B cell (primary cell): ENCODE data around the gene RAB43. TPM values are rescaled to one million over a fixed set of nuclear protein-coding genes. Genes with fewer than 3 reads are reported as not detected.
A peak's percentile ranks its signal among the peaks of the same experiment; 100 is the strongest.

Experiments
- ATAC-seq: fragments of 200-7000 bp; cut with Tn5 transposase; one replicate; pipeline ENCODE4 v1.10.0; 2021; ENCODE audit warnings: low read depth, mild to moderate bottlenecking, moderate number of reproducible peaks, moderate library complexity
- CTCF ChIA-PET: fragments of 350-600 bp; sonication (Branson Sonifier 250); formaldehyde crosslinking; loops from one replicate; lab custom pipeline; 2021; ENCODE audit warnings: antibody characterized with exemption, inconsistent platforms; lab: Charles Lee
- POLR2A ChIA-PET: fragments of 350-600 bp; sonication (Branson Sonifier 250); formaldehyde crosslinking; loops from one replicate; lab custom pipeline; 2021; ENCODE audit warnings: antibody characterized with exemption; lab: Charles Lee
- DNase-seq: peaks from one replicate; pipeline ENCODE4 v3.0.0; 2013
- H2AFZ ChIP-seq: 2 replicates; pipeline ENCODE4 v1.6.1; 2012; ENCODE audit warnings: mild to moderate bottlenecking, low read depth, low read length; ENCODE audit not compliant: insufficient read depth, poor library complexity, severe bottlenecking
- H3K27ac ChIP-seq, 2 donors: 1 replicate in 1 of 2; 2 replicates in 1 of 2; pipeline ENCODE4 v1.5.1; 2012 to 2013; ENCODE audit warnings: low read length in 2 of 2, mild to moderate bottlenecking in 2 of 2, moderate library complexity in 1 of 2
- H3K27me3 ChIP-seq, 4 experiments: fragments of 200-600 bp in 1 of 4; sonication (generic) in 1 of 4; replicated peaks in 1 of 4; 1 replicate in 2 of 4; 2 replicates in 2 of 4; pipeline versions ENCODE4 v1.6.1 to v1.7.0; 2013 to 2016; ENCODE audit warnings: low read length in 3 of 4, mild to moderate bottlenecking in 2 of 4, mixed read lengths in 1 of 4, moderate library complexity in 1 of 4; ENCODE audit not compliant: insufficient read depth in 4 of 4, control insufficient read depth in 3 of 4; ENCODE audit errors: control extremely low read depth in 1 of 4
- H3K36me3 ChIP-seq, 2 experiments: replicated peaks in 1 of 2; 1 replicate in 1 of 2; 2 replicates in 1 of 2; pipeline versions ENCODE4 v1.6.1 to v1.7.1; 2013; ENCODE audit warnings: low read length in 1 of 2; ENCODE audit not compliant: insufficient read depth in 2 of 2, control insufficient read depth in 1 of 2; ENCODE audit errors: control extremely low read depth in 1 of 2, extremely low read depth in 1 of 2
- H3K4me1 ChIP-seq, 2 donors: fragments of 200-600 bp in 1 of 2; sonication (generic) in 1 of 2; 1 replicate in 1 of 2; 2 replicates in 1 of 2; pipeline versions ENCODE4 v1.5.1 to v1.6.1; 2013 to 2017; ENCODE audit warnings: low read length in 2 of 2; ENCODE audit not compliant: control insufficient read depth in 2 of 2, insufficient read depth in 2 of 2
- H3K4me2 ChIP-seq: replicated peaks from 2 replicates; pipeline ENCODE3; 2012; ENCODE audit warnings: mild to moderate bottlenecking, low read depth, low read length; ENCODE audit not compliant: poor library complexity, severe bottlenecking
- H3K4me3 ChIP-seq, 5 experiments: fragments of 200-600 bp in 1 of 5; sonication (generic) in 1 of 5; 1 replicate in 3 of 5; 2 replicates in 2 of 5; pipeline versions ENCODE4 v1.5.1 to v1.7.0; 2011 to 2016; ENCODE audit warnings: low read length in 4 of 5, mild to moderate bottlenecking in 4 of 5, low read depth in 2 of 5, control low read depth in 1 of 5, moderate library complexity in 1 of 5; ENCODE audit not compliant: insufficient read depth in 1 of 5; ENCODE audit errors: control extremely low read depth in 1 of 5, extremely low read depth in 1 of 5
- H3K79me2 ChIP-seq: fragments of 200-600 bp; sonication (generic); one replicate; pipeline ENCODE4 v1.6.0; 2016; ENCODE audit warnings: low read length; ENCODE audit not compliant: control insufficient read depth, insufficient read depth
- H3K9ac ChIP-seq: fragments of 200-600 bp; sonication (generic); 2 replicates; pipeline ENCODE4 v1.6.1; 2017; ENCODE audit warnings: mild to moderate bottlenecking, low read length, moderate library complexity
- H3K9me3 ChIP-seq, 3 donors: one replicate each; pipeline versions ENCODE4 v1.6.1 to v1.7.1; 2013; ENCODE audit warnings: low read length in 2 of 3; ENCODE audit not compliant: control insufficient read depth in 2 of 3, insufficient read depth in 1 of 3; ENCODE audit errors: control extremely low read depth in 1 of 3
- H4K20me1 ChIP-seq: 2 replicates; pipeline ENCODE4 v1.6.0; 2012; ENCODE audit warnings: mild to moderate bottlenecking, low read length; ENCODE audit not compliant: insufficient read depth, control insufficient read depth, poor library complexity, severe bottlenecking
- H3K27ac Mint-ChIP-seq: one replicate; pipeline ENCODE4 v1.8.0; 2021; ENCODE audit warnings: mixed read lengths
- H3K27me3 Mint-ChIP-seq: one replicate; pipeline ENCODE4 v1.8.0; 2021; ENCODE audit warnings: mixed read lengths
- H3K4me1 Mint-ChIP-seq: one replicate; pipeline ENCODE4 v1.8.0; 2021; ENCODE audit warnings: mixed read lengths
- H3K4me3 Mint-ChIP-seq: one replicate; pipeline ENCODE4 v1.8.0; 2021; ENCODE audit warnings: mixed read lengths
- H3K9me3 Mint-ChIP-seq: one replicate; pipeline ENCODE4 v1.8.0; 2022; ENCODE audit warnings: mixed read lengths; ENCODE audit not compliant: insufficient read depth
- EZH2 ChIP-seq: IDR thresholded peaks from 2 replicates; pipeline ENCODE4 v1.6.1; 2012; ENCODE audit warnings: borderline replicate concordance, low read depth, mild to moderate bottlenecking, moderate library complexity, low read length; ENCODE audit not compliant: insufficient read depth, poor library complexity, severe bottlenecking
- WGBS: methylation state at CpG from one replicate; pipeline ENCODE4 v1.1.5; 2013; ENCODE audit warnings: missing lambda C conversion rate; ENCODE audit not compliant: insufficient coverage; 5-methylcytosine and 5-hydroxymethylcytosine counted together
- intact Hi-C: fragments of 100-400 bp; cut with micrococcal nuclease; formaldehyde crosslinking; loops from one replicate; pipeline ENCODE4 v1.10.0; 2022
- polyA plus RNA-seq: library from polyadenylated mRNA; depleted of rRNA; stranded (reverse); fragments of >200 nt; gene quantifications from 2 replicates; pipeline ENCODE4 v1.2.3, GENCODE V29; 2012
- total RNA-seq, 2 donors: library from RNA; stranded (reverse); fragments of 120-200 nt in 1 of 2; gene quantifications; 1 replicate in 1 of 2; 2 replicates in 1 of 2; pipeline versions ENCODE4 v1.2.3 to v1.2.4, GENCODE V29; 2013 to 2022
- TF ChIP-seq, protein P1 (sequence below): fragments of 200-600 bp; IDR thresholded peaks from one replicate; pipeline ENCODE4 v1.8.0; 2022; ENCODE audit warnings: antibody characterized with exemption, mild to moderate bottlenecking

RAB43 gene
- total and polyA plus RNA-seq, 2 donors (not counting 1 experiment from before 2014, with no cell fraction given), result 7.6 to 14.3 TPM

DNA sequence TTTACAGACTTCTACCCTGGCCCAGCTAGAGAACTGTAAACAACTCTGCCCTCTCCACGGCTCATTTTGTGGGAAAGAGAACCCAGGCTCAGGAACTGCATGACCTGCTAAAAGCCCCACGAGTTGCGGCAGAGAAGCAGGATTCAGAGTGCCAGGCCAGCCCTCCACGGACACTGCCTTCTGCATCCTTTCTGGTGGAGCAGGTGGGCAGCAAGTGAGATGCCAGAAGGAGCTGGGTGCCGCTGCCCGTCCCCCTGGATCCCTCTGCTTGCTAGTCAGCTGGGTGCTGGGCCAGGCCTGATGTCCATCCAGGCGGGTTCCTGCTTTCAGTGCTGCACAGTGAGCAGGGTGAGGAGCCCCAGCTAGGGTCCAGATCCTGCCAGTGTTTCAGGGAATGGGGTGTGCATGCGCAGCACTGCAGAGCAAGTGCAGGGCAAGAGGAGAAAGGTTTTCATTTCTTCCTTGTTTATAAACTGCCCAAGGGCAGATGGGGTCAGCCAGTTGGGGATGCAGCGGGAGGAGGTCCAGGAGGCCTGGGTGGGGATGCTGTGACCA is 5.2 kb upstream of the RAB43 start:
- no peak for ATAC-seq
- CTCF ChIA-PET, result no interaction called here
- 82% methylated on average over 8 of the region's 9 CpGs for WGBS
- Mint-ChIP-seq H3K27ac (no peak overlapping the region), H3K4me1 (peaks cover 18% of the 10 kb centered on the region), H3K27me3 (no peaks in the 10 kb centered on the region), H3K9me3 (no peaks in the 10 kb centered on the region), H3K4me3 (no peak overlapping the region)
- Histone ChIP-seq H3K4me2 (no peak overlapping the region), H3K27ac (no peak overlapping the region), H3K36me3 (peaks cover 9 to 34% of the 10 kb centered on the region in 2 experiments), H3K4me3 (no peak overlapping the region), H3K79me2 (no peaks in the 10 kb centered on the region), H4K20me1 (peaks cover 23% of the 10 kb centered on the region), H3K4me1 (peaks cover 19% of the 10 kb centered on the region in 2 donors), H2AFZ (no peak overlapping the region), H3K9ac (no peak overlapping the region), H3K27me3 (no peaks in the 10 kb centered on the region), H3K9me3 (no peaks in the 10 kb centered on the region)
- intact Hi-C loops, result no loop called here
- POLR2A ChIA-PET, result no interaction called here
- DNase-seq, result no peak
- no peak for TF ChIP-seq EZH2
- TF ChIP-seq, protein P1, sequence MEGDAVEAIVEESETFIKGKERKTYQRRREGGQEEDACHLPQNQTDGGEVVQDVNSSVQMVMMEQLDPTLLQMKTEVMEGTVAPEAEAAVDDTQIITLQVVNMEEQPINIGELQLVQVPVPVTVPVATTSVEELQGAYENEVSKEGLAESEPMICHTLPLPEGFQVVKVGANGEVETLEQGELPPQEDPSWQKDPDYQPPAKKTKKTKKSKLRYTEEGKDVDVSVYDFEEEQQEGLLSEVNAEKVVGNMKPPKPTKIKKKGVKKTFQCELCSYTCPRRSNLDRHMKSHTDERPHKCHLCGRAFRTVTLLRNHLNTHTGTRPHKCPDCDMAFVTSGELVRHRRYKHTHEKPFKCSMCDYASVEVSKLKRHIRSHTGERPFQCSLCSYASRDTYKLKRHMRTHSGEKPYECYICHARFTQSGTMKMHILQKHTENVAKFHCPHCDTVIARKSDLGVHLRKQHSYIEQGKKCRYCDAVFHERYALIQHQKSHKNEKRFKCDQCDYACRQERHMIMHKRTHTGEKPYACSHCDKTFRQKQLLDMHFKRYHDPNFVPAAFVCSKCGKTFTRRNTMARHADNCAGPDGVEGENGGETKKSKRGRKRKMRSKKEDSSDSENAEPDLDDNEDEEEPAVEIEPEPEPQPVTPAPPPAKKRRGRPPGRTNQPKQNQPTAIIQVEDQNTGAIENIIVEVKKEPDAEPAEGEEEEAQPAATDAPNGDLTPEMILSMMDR, result no peak

DNA sequence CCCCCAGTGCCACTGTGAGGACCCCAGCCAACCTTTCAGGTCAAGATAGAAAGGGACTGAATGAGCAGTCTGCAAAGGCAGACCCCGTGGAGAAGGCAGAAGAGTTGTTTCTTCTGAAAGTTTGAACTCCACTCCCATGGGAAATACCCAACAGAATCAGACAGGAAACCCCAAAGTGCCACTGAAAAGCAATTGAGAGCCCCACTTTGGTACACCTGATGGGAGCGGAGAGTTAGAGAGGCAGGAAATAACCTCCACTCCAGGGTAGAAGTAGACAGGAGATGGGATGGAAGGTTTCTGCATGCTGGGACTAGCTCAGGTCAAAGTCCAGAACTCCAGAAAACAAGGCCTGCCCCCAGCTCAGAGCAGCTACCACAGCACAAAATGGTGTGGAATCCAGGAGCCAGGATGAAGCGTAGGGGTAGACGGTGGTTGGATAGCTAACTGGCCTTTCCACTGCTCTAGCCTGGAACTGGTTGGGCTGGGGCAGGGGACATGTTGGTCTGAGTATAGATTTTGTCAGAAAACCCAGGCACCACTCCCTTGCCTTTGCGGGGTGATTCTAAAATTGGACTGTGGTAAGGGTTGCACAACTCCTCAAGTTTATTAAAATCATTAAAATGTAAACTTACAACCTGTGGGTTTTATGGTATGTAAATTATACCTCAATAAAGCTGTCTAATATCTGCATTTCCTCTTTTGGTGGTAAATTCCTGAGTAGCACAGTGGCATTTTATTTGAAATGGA is 1.9 kb upstream of the RAB43 start:
- Histone ChIP-seq H3K4me2 (peak overlapping the region; percentile 98), H3K27ac (no peak overlapping the region), H3K9me3 (no peaks in the 10 kb centered on the region), H3K4me1 (peaks cover 37 to 39% of the 10 kb centered on the region in 2 donors), H3K79me2 (peaks cover 12% of the 10 kb centered on the region), H3K27me3 (no peaks in the 10 kb centered on the region), H2AFZ (no peak overlapping the region), H3K4me3 (no peak overlapping the region), H4K20me1 (peaks cover 21% of the 10 kb centered on the region), H3K9ac (no peak overlapping the region), H3K36me3 (peaks cover 0 to 3% of the 10 kb centered on the region in 2 experiments)
- WGBS, result 39% methylated on average over 3 of the region's 5 CpGs
- CTCF ChIA-PET, result interaction anchor here (0.7 to 4.3 kb wide), 6 partner anchors 31 to 153 kb away, joined by 3 to 26 read pairs (median 3); no protein-coding TSS in a partner anchor
- Mint-ChIP-seq H3K4me1 (peaks cover 40% of the 10 kb centered on the region), H3K4me3 (peak overlapping the region; percentile 87), H3K9me3 (no peaks in the 10 kb centered on the region), H3K27me3 (no peaks in the 10 kb centered on the region), H3K27ac (peak overlapping the region; percentile 77)
- ATAC-seq (no peak), DNase-seq (peak; percentile 68)
- POLR2A ChIA-PET, result interaction anchor here (1.1 kb wide), 1 partner anchor 126 kb away, joined by 5 read pairs; the partner anchor contains the start of gene COPG1
- TF ChIP-seq, protein P1, result no peak
- no peak for TF ChIP-seq EZH2
- intact Hi-C loops, result loop anchor here (5.0 kb wide), 2 partner anchors 124 to 454 kb away; partner anchors contain the start of gene COPG1
